ENCODE measurements around the gene EXO1.
"Not testable (repeated sequence)": the region's sequence is repeated elsewhere in the genome, so short reads cannot be mapped to it uniquely, and the experiment has no call there.

Gene EXO1

DNA sequence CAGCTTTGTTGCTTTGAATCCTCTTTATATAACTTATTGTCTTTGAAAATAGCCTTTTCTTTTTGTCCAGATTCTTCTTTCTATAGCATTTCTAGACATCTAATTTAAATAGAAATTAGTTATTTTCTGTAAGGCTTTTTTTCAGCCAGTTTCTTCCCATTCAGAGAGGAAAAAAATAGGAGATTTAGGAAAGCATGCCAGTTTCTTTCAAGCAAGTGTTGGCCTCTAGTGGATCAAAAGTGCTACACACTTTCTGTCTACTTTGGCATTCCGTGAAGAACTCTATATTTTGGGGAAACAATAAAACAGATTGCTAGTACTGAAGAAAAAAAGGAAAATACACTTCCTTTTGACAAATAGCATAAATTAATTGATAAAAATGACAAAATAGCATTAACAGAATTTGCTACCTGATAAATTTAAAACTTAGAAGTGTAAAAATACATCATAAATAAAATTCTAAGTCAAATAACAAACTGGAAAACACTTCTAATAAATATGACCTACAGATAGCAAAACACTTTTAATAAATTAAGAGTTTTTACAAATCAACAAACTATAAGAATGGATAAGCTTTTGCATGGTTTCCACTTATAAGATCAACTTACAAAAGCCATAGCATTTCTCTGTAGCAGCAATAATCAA, 13.1 kb upstream of the EXO1 start:
- no peak for DNase-seq (ENCODE audit: low read depth)
- no peak overlapping the region for H3K4me3 ChIP-seq (ENCODE audit: low read depth, low read length)

DNA sequence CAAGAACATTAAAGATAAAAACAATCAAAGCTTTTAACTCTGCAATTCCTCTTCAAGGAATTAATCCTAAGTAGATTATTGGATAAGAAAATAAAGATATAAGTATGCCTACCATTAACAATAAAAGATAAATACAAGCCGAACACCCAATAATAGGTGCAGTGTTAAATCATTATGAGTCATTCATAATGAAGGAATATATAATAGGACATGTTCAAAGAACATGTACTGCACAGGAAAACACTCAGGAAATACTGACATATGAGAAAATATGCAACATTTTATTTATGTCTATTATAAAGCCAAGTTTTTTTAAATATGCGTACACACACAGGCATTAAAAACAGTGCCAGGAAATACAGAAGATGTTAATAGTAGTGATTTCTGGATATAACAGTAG, 11.1 kb upstream of the EXO1 start:
- no peak overlapping the region for H3K4me3 ChIP-seq (ENCODE audit: low read depth, low read length)
- no peak for DNase-seq (ENCODE audit: low read depth)

DNA sequence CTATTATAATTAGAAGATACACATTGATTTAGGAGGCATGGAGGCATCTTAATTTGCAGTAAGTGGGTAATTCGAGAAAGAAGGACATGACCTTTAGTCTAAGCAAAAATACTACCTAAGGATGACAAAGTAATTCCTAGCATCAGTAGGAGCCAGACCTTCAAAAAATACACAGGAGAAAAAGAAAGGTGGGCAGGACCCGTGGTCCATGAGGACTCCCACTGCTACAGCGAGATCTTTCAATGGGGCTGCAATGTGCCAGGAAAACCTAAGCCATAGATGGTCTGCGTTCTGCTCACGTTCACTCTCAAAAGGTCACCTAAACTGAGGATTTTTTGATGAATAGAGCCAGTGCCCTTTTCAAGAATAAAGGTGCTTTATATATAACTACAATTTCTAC, 10.6 kb upstream of the EXO1 start:
- no peak for DNase-seq (ENCODE audit: low read depth)
- no peak overlapping the region for H3K4me3 ChIP-seq (ENCODE audit: low read depth, low read length)

GRCh38 chr1:241837901-241838300, 10.1 kb upstream of the EXO1 start:
- DNase-seq (ENCODE audit: low read depth), result peak; percentile 89
- no peak overlapping the region for H3K4me3 ChIP-seq (ENCODE audit: low read depth, low read length)

GRCh38 chr1:241838897-241839296, 9.1 kb upstream of the EXO1 start:
- no peak overlapping the region for H3K4me3 ChIP-seq (ENCODE audit: low read depth, low read length)
- no peak for DNase-seq (ENCODE audit: low read depth)

- no peak overlapping the region for H3K4me3 ChIP-seq (ENCODE audit: low read depth, low read length)
- DNase-seq (ENCODE audit: low read depth), result no peak
Observed at GRCh38 chr1:241839369-241839979, 8.5 kb upstream of the EXO1 start.

- H3K4me3 ChIP-seq (ENCODE audit: low read depth, low read length), result no peak overlapping the region
- DNase-seq (ENCODE audit: low read depth), result no peak
Observed at GRCh38 chr1:241840164-241840563, 7.8 kb upstream of the EXO1 start.

GRCh38 chr1:241841691-241842090, 6.3 kb upstream of the EXO1 start:
- no peak overlapping the region for H3K4me3 ChIP-seq (ENCODE audit: low read depth, low read length)
- no peak for DNase-seq (ENCODE audit: low read depth)

DNA sequence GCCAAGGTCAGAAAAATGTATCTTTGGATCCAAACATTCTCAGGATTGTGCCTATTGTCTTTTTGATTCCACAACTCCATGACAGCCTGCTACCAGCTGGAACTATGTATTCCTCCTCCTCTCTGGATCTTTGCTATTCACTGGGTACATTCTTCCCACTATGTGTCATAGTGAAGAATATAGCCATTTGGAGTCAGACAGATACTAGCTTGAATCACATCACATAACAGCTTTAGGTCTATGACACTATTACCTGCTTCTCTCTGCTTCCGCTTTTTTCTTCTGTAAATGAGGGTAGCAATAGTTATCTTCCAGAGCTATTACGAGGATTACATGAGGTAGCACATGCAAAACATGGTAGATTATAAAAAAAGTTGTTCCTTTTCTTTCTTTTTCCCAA, 5.4 kb upstream of the EXO1 start:
- no peak overlapping the region for H3K4me3 ChIP-seq (ENCODE audit: low read depth, low read length)

GRCh38 chr1:241844593-241844992, 3.4 kb upstream of the EXO1 start:
- DNase-seq (ENCODE audit: low read depth), result no peak

More for the DNA sequence above, 5.4 kb upstream of the EXO1 start:
- DNase-seq (ENCODE audit: low read depth), result no peak

DNA sequence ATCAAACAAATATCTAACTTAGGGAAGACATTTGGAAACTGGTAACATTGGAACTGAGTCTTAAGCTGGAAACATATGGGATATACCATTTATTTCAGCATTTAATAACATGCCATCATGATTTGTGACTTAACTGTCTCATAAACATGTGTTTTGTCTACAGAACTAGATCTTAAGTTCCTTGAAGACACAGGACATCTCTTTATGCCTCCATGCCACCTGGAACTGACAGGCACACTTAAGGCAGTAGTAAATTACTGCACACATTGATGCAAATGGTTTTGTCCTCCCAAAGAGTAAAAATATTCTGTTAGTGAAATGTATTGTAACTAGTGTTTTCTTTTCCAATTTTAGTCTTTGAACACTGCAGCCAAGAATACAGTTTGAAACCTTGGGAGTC, 1.6 kb upstream of the EXO1 start:
- no peak overlapping the region for H3K4me3 ChIP-seq (ENCODE audit: low read depth, low read length)
- no peak for DNase-seq (ENCODE audit: low read depth)

More at GRCh38 chr1:241844593-241844992, 3.4 kb upstream of the EXO1 start:
- H3K4me3 ChIP-seq (ENCODE audit: low read depth, low read length), result no peak overlapping the region

- no peak for DNase-seq (ENCODE audit: low read depth)
- H3K4me3 ChIP-seq (ENCODE audit: low read depth, low read length), result peak overlapping the region; percentile 96
Observed at GRCh38 chr1:241846862-241847539, 1.0 kb upstream of the EXO1 start.

- peak overlapping the region; percentile 96 for H3K4me3 ChIP-seq (ENCODE audit: low read depth, low read length)
- DNase-seq (ENCODE audit: low read depth), result no peak
Observed at GRCh38 chr1:241847540-241847795, 536 bp upstream of the EXO1 start.

DNA sequence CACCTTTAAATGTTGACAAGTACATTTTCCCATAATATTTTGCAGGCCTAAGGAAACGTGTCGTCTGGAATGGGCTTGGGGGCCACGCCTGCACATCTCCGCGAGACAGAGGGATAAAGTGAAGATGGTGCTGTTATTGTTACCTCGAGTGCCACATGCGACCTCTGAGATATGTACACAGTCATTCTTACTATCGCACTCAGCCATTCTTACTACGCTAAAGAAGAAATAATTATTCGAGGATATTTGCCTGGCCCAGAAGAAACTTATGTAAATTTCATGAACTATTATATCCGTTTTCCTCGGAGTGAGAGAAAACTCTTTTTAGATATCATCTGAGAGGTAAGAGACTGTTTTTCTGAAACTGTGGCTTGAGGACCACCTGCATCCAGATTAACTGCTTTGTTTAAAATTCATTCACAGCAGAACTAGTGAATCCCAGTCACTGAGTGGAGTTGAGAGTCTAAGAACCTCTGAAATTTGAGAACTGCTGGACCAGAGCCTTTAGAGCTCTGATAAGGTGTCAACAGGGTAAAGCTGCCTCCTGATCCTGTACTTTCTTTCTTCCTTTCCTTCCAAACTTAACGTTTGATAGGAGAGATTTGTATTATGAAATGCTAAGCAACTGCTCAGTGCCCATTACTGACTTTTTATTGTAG, 811 bp downstream of the EXO1 start:
- no peak for DNase-seq (ENCODE audit: low read depth)
- peak overlapping the region; percentile 96 for H3K4me3 ChIP-seq (ENCODE audit: low read depth, low read length)

- no peak overlapping the region for H3K4me3 ChIP-seq (ENCODE audit: low read depth, low read length)
Observed at GRCh38 chr1:241849345-241849695, 1.3 kb downstream of the EXO1 start.

DNA sequence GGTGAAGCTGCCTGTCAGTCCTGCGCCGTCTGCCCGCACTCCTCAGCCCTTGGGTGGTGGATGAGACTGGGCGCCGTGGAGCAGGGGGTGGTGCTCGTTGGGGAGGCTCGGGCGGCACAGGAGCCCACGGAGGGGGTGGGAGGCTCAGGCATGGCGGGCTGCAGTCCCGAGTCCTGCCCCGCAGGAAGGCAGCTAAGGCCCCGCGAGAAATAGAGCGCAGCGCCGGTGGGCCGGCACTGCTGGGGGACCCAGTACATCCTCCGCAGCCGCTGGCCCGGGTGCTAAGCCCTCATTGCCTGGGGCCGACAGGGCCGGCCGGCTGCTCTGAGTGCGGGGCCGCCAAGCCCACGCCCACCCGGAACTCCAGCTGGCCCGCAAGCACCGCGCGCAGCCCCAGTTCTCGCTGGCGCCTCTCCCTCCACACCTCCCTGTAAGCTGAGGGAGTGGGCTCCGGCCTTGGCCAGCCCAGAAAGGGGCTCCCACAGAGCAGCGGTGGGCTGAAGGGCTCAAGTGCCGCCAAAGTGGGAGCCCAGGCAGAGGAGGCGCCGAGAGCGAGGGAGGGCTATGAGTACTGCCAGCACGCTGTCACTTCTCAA, 7.6 kb downstream of the EXO1 start:
- not testable (repeated sequence) for DNase-seq (ENCODE audit: low read depth); H3K4me3 ChIP-seq (ENCODE audit: low read depth, low read length)

More at GRCh38 chr1:241849345-241849695, 1.3 kb downstream of the EXO1 start:
- no peak for DNase-seq (ENCODE audit: low read depth)

DNA sequence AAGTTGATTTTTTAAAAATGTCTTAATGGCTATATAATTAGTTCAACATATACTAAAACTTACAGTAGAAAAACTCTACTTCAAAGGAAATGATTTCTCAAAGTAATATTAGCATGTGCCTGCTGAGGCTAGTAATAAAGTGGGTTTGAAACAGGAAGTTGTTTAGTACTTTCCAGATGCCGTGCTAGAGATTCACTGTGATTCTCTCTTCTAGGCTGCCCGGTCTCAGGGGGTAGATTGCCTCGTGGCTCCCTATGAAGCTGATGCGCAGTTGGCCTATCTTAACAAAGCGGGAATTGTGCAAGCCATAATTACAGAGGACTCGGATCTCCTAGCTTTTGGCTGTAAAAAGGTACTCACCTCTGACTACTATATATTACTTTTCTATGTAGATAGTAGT, 9.1 kb downstream of the EXO1 start:
- peak; percentile 4 for DNase-seq (ENCODE audit: low read depth)
- no peak overlapping the region for H3K4me3 ChIP-seq (ENCODE audit: low read depth, low read length)

DNA sequence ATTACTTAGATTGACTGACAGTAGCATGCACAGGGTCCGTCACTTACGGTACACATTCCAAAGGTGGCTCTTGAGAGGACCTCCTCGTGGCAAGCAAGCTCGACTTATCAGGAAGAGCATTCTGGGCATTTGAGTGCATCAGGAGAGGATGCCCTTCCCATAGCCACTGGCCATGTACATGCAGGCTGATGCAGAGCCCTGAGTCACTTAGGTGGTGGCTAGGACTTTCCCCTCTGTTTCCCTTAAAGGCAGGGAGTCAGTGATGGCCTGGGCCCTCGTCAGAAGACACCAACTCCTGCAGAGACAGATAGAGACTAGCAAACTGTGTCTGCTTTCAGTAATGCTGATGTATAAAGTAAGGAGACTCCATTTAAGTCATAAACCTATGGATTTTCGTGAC, 12.9 kb downstream of the EXO1 start:
- DNase-seq (ENCODE audit: low read depth), result no peak
- no peak overlapping the region for H3K4me3 ChIP-seq (ENCODE audit: low read depth, low read length)

DNA sequence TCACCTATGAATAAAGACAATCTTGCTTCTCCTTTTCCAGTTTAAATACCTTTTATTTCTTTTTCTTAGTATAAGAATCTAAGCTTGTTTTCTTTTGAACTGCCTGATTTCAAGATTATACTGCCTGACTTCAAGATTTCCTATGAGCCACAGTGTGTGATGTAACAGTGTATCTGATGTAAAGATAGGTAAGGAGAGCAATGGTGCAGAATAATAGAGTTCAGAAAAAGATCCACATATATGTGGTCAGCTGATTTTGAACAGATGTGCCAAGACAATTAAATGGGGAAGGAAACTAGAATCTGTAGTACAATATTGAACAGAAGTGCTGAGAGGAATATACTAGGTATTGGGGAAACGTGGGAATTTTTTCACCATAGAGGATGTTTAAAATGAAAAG, 21.0 kb downstream of the EXO1 start:
- H3K4me3 ChIP-seq (ENCODE audit: low read depth, low read length), result no peak overlapping the region
- DNase-seq (ENCODE audit: low read depth), result no peak

- H3K4me3 ChIP-seq (ENCODE audit: low read depth, low read length), result no peak overlapping the region
- DNase-seq (ENCODE audit: low read depth), result no peak
Observed at GRCh38 chr1:241870336-241870735, 22.3 kb downstream of the EXO1 start.
